Adipocyte (in vitro differentiated cells): ENCODE data around the gene KLRC3.
"Not testable (repeated sequence)": the region's sequence is repeated elsewhere in the genome, so short reads cannot be mapped to it uniquely, and the experiment has no call there.

Experiments used
- DNase-seq: peaks from one replicate; pipeline ENCODE4 v3.0.0-alpha.2; 2015; ENCODE audit warnings: low read depth
- H3K27me3 ChIP-seq: replicated peaks from 2 replicates; pipeline ENCODE4 v1.7.0; 2013; ENCODE audit warnings: mild to moderate bottlenecking, low read length, moderate library complexity; ENCODE audit not compliant: control insufficient read depth, insufficient read depth
- H3K36me3 ChIP-seq: 2 replicates; pipeline ENCODE4 v1.7.0; 2013; ENCODE audit warnings: low read length, mild to moderate bottlenecking, moderate library complexity; ENCODE audit not compliant: control insufficient read depth, insufficient read depth, severe bottlenecking
- H3K4me1 ChIP-seq: 2 replicates; pipeline ENCODE4 v1.7.0; 2013; ENCODE audit warnings: mild to moderate bottlenecking, low read length, moderate library complexity; ENCODE audit not compliant: control insufficient read depth, insufficient read depth
- H3K4me3 ChIP-seq: 2 replicates; pipeline ENCODE4 v1.7.0; 2013; ENCODE audit warnings: mild to moderate bottlenecking, low read length, moderate library complexity
- H3K9ac ChIP-seq: 2 replicates; pipeline ENCODE4 v1.7.0; 2013; ENCODE audit warnings: mild to moderate bottlenecking, low read length, moderate library complexity
- H3K9me3 ChIP-seq: 2 replicates; pipeline ENCODE4 v1.7.0; 2013; ENCODE audit warnings: mild to moderate bottlenecking, low read length, moderate library complexity; ENCODE audit not compliant: control insufficient read depth

KLRC3 gene

DNA sequence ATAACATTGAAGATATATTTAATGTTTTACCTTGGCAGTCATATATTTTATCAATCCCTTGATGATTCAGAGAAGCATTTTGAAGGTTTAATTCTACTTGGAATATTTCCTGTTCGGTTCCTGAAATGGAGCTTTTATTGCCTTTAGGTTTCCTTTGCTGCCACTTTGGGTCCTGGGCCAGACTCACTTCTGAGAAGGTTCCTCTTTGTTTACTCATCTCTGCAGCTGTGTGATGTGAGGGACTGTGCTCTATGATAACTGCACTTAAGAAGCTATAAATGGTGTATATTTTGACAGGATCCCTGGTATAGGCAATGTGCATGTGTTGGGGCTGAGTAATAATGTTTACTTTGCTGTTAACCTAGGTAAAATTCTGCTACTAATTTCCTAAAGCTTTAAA lies at the start of gene KLRC3:
Gene KLRC3, minus strand, starts transcription at position 262 of the 400 bp plus-strand sequence. Its CDS starts 45 bp downstream, at position 217.
- DNase-seq, H3K27me3 ChIP-seq, H3K9ac ChIP-seq, H3K4me3 ChIP-seq, H3K36me3 ChIP-seq, H3K9me3 ChIP-seq, H3K4me1 ChIP-seq: not testable (repeated sequence)

DNA sequence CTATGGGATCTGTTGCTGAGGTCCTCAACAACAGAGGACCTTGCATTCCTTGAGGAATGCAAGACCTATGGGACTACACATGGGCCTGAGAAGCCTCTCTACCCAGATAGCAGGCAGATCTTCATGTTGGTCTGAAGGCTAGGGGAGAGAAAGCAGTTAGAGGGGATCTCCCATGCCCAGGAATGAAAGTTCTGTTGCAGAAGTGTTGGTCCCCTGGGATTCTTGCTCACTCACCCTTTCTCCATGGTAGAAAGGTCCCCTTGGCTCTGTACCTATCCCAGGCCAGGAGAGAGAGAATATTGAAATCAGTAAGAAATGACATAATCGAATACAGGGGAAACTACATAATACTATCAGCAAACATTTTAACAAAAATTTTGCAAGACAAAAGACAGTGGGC lies 49.3 kb upstream of the KLRC3 start:
- Histone ChIP-seq H3K9ac (no peak overlapping the region), H3K36me3 (no peaks in the 10 kb centered on the region), H3K4me3 (no peak overlapping the region), H3K4me1 (no peaks in the 10 kb centered on the region), H3K9me3 (peaks cover 8% of the 10 kb centered on the region), H3K27me3 (no peaks in the 10 kb centered on the region)
- no peak for DNase-seq

DNA sequence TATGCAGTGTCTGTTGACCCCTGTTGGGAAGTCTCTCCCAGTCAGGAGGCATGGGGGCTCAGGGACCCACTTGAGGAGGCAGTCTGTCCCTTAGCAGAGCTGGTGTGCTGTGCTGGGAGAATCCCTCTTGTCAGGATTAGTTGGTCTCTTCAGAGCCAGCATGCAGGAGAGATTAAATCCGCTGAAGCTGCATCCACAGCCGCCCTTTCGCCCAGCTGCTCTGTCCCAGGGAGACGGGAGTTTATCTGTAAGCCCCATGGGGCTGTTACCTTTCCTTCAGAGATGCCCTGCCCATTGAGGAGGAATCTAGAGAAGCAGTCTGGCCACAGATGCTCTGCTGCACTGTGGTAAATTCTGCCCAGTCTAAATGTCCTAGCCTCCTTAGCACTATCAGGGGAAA lies 45.9 kb upstream of the KLRC3 start:
- Histone ChIP-seq H3K4me1 (no peaks in the 10 kb centered on the region), H3K27me3 (no peaks in the 10 kb centered on the region), H3K9me3 (peaks cover 16% of the 10 kb centered on the region), H3K4me3 (no peak overlapping the region), H3K9ac (no peak overlapping the region), H3K36me3 (no peaks in the 10 kb centered on the region)
- DNase-seq = no peak

DNA sequence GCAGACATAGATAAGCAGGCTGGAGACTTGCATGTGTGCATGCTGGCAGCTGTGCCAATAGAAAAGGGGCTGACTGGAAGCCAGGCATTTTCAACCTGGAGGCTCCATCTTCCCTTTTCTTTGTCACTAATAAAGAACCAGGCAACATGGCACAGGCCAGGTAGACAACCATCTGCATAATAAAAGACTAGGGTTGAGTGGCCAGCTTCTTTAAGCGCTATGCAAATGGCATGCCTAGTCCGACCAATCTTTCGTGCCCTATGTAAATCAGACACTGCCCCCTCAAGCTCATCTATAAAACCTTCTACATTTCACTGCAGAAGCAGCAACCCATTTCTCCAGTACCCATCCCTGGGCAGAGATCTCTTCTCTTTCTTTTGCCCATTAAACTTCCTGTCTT lies 37.4 kb upstream of the KLRC3 start:
- DNase-seq = no peak
- no peak overlapping the region for H3K4me3 ChIP-seq
- no peak overlapping the region for H3K9ac ChIP-seq
- no peaks in the 10 kb centered on the region for H3K4me1 ChIP-seq
- H3K27me3 ChIP-seq = no peaks in the 10 kb centered on the region
- H3K36me3 ChIP-seq = no peaks in the 10 kb centered on the region
- H3K9me3 ChIP-seq = peaks cover 34% of the 10 kb centered on the region

DNA sequence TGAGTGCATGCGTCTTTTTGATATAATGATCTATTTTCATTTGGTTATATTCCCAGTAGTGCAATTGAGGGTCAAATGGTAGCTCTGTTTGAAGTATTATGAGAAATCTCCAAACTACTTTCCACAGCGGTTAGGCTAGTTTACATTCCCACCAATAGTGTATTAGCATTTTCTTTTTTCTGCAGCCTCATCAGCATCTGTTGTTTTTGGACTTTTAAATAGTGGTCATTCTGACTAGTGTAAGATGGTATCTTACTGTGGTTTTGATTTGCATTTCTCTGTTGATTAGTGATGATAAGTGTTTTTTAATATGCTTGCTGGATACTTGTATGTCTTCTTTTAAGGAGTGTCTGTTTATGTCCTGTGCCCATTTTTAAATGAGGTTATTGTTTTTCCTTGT lies 36.5 kb upstream of the KLRC3 start:
- no peak overlapping the region for H3K4me3 ChIP-seq
- no peak for DNase-seq
- no peaks in the 10 kb centered on the region for H3K36me3 ChIP-seq
- H3K27me3 ChIP-seq = no peaks in the 10 kb centered on the region
- no peaks in the 10 kb centered on the region for H3K4me1 ChIP-seq
- H3K9ac ChIP-seq = no peak overlapping the region
- H3K9me3 ChIP-seq = peaks cover 30% of the 10 kb centered on the region

DNA sequence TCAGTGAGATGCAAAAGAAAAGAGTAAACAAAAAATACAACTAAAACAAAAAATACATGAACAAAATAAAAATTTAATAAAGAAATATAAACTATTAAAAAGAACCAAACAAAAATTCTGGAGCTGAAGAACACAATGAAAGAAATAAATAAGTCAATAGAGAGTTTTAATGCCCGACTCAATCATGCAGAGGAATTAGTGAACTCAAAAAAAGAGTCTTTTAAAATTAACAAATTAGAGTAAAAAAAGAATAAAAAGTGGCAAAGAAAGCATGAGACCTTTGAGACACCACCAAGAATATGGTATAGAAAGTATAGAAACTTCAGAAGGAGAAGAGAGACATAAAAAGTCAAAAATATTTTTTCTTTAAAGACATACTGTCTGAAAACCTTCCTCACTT lies 35.4 kb upstream of the KLRC3 start:
- Histone ChIP-seq H3K27me3 (no peaks in the 10 kb centered on the region), H3K36me3 (no peaks in the 10 kb centered on the region), H3K4me1 (no peaks in the 10 kb centered on the region), H3K9me3 (peaks cover 30% of the 10 kb centered on the region), H3K9ac (no peak overlapping the region), H3K4me3 (no peak overlapping the region)
- no peak for DNase-seq

DNA sequence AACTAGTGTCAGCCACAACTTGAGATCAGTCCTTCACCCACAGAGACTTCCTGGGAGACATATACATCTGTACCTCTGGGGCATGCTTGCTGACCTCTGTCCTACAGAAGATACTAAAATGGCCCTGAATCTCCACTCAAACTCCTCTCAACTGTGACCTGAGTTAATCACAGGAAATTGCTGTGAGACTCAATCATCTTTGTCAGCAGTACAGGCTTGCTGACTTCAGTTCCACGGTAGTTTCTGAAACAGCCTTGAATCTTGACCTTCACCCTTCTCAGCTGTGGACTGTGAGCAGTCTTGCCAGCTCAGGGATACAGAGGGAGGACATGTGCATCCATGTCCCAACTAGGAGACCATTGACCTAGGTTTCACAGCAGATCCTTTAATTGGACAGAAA lies 34.1 kb upstream of the KLRC3 start:
- H3K9ac ChIP-seq = no peak overlapping the region

DNA sequence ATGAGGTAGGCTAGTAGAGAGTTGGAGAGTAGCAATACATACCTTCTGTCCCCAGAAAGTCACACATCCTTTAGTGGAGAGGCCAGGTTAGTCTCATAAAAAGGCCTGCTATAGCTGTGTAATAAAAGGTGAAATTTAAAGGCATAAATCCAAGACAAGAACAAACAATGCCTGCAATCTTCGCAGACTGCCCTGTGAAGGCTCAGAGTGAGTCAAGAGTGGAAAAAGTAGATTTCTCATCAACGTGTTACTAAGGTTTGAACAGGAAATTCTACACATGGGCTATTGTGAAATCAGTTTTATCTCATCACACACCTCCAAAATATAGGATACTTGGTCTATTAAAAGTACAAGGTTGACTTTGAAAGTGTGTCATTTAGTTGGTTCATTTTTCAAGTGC lies 32.8 kb upstream of the KLRC3 start, which contains the start of gene KLRC1:
Gene KLRC1, minus strand, starts transcription at position 222 of the 400 bp plus-strand sequence. CDS start 2,221 bp downstream, outside the sequence.
- H3K9me3 ChIP-seq = peaks cover 26% of the 10 kb centered on the region
- no peak within 1 kb of the TSS for H3K9ac ChIP-seq
- H3K4me3 ChIP-seq = no peak within 1 kb of the TSS
- no peaks in the 10 kb centered on the region for H3K36me3 ChIP-seq
- DNase-seq = no peak
- H3K4me1 ChIP-seq = no peaks in the 10 kb centered on the region
- no peaks in the 10 kb centered on the region for H3K27me3 ChIP-seq

More for the DNA sequence above, 34.1 kb upstream of the KLRC3 start:
- Histone ChIP-seq H3K9me3 (peaks cover 30% of the 10 kb centered on the region), H3K27me3 (no peaks in the 10 kb centered on the region), H3K4me3 (no peak overlapping the region), H3K36me3 (no peaks in the 10 kb centered on the region), H3K4me1 (no peaks in the 10 kb centered on the region)
- DNase-seq = no peak

DNA sequence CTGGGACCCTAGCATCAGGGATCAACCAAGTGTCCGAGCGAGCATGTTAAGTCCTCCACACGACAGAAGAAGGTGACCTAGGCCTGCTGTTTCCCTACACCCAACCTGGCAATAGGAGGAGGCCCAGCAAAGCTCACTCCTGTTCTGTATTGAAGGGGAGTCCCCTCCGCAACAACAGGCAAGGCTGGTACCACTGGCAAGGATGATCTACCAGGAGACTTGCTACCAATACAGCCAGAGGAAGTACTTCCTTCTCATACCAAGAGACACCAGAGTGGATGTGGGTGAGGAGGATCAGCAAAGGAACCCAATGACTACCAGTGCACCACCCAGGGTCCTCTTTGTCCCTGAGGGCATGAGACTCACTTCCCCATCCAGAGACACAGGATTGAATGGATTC lies 27.8 kb upstream of the KLRC3 start:
- no peaks in the 10 kb centered on the region for H3K9me3 ChIP-seq

DNA sequence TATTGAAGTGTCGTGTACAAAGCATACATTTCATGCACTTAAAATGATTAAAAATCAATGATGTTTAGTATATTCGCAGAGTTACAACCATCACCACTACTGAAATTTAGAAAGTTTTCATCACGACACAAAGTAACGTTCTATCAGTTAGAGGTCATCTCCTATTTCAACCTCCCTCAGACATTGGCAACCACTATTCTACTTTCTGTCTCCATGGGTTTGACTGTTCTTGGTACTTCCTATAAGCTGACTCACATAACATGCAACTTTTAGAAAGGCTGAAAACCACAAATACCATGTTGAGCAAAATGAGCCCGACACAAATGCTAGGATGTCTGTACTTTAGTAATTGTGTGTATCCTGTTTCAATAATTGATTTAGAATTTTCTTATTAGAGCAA lies 25.7 kb upstream of the KLRC3 start:
- not testable (repeated sequence) for H3K36me3 ChIP-seq, DNase-seq, H3K9me3 ChIP-seq, H3K9ac ChIP-seq, H3K27me3 ChIP-seq, H3K4me3 ChIP-seq, H3K4me1 ChIP-seq

More for the DNA sequence above, 27.8 kb upstream of the KLRC3 start:
- no peak for DNase-seq
- H3K4me1 ChIP-seq = no peaks in the 10 kb centered on the region
- no peak overlapping the region for H3K4me3 ChIP-seq
- H3K27me3 ChIP-seq = no peaks in the 10 kb centered on the region
- no peak overlapping the region for H3K9ac ChIP-seq
- no peaks in the 10 kb centered on the region for H3K36me3 ChIP-seq

DNA sequence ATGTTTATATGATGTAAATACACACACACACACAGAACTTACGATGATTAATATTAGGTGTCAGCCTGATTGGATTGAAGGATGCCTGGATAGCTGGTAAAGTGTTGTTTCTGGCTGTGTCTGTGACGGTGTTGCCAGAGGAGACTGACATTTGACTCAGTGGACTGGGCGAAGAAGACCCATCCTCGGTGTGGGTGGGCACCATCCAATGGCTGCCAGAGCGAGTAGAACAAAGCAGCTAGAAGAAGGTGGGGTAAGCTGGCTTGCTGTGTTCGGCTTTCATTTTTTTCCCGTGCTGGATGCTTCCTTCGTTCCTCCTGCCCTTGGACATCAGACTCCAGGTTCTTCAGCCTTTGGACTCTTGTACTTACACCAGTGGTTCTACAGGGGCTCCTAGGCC lies 20.7 kb upstream of the KLRC3 start:
- H3K27me3 ChIP-seq, DNase-seq, H3K36me3 ChIP-seq, H3K4me3 ChIP-seq, H3K9me3 ChIP-seq, H3K4me1 ChIP-seq, H3K9ac ChIP-seq: not testable (repeated sequence)

DNA sequence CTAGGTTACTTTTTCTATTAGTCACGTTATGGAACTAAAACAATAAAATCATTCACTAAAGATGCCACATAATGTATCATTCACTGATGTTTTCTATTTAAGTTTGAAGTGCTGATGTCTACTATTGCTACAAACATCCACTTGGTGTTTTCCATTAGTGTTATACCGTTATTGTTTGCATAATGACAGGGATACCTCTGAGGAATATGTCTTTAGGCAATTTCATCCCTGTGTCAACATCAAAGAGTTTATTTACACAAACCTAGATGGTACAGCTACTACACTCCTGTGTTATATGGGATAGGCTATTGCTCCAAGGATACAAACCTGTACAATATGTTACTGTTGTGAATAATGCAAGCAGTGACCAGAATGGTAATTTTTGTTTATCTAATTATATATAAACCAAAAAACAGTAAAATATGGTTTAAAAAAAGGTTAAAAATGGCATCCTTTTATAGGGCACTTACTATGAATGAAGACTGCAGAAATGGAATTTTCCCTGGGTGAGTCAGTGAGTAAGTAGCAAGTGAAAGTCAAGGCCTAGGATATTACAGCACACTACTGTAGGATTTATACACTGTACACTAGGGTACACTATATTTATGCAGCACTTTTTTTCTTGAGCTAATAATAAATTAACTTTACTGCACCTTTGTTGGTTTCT lies 19.3 kb upstream of the KLRC3 start:
- DNase-seq, H3K36me3 ChIP-seq, H3K4me1 ChIP-seq, H3K4me3 ChIP-seq, H3K9me3 ChIP-seq, H3K9ac ChIP-seq, H3K27me3 ChIP-seq: not testable (repeated sequence)
